HT-29 (cell line): ENCODE measurements around the gene ATG9B. TPM values are rescaled to one million over a fixed set of nuclear protein-coding genes. Genes with fewer than 3 reads are reported as not detected.

Source experiments
- DNase-seq: peaks from one replicate; pipeline ENCODE4 v3.0.0-alpha.2; 2015; ENCODE audit warnings: low spot score
- total RNA-seq: library from RNA; depleted of rRNA; stranded (reverse); fragments of >200 nt; shearing (Covaris generic); gene quantifications from 2 replicates; pipeline ENCODE4 v1.2.3, GENCODE V29; 2014; rRNA removed

Gene ATG9B, protein sequence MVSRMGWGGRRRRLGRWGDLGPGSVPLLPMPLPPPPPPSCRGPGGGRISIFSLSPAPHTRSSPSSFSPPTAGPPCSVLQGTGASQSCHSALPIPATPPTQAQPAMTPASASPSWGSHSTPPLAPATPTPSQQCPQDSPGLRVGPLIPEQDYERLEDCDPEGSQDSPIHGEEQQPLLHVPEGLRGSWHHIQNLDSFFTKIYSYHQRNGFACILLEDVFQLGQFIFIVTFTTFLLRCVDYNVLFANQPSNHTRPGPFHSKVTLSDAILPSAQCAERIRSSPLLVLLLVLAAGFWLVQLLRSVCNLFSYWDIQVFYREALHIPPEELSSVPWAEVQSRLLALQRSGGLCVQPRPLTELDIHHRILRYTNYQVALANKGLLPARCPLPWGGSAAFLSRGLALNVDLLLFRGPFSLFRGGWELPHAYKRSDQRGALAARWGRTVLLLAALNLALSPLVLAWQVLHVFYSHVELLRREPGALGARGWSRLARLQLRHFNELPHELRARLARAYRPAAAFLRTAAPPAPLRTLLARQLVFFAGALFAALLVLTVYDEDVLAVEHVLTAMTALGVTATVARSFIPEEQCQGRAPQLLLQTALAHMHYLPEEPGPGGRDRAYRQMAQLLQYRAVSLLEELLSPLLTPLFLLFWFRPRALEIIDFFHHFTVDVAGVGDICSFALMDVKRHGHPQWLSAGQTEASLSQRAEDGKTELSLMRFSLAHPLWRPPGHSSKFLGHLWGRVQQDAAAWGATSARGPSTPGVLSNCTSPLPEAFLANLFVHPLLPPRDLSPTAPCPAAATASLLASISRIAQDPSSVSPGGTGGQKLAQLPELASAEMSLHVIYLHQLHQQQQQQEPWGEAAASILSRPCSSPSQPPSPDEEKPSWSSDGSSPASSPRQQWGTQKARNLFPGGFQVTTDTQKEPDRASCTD
- total RNA-seq, result 0.47 and 1.0 TPM in 2 replicates

DNA sequence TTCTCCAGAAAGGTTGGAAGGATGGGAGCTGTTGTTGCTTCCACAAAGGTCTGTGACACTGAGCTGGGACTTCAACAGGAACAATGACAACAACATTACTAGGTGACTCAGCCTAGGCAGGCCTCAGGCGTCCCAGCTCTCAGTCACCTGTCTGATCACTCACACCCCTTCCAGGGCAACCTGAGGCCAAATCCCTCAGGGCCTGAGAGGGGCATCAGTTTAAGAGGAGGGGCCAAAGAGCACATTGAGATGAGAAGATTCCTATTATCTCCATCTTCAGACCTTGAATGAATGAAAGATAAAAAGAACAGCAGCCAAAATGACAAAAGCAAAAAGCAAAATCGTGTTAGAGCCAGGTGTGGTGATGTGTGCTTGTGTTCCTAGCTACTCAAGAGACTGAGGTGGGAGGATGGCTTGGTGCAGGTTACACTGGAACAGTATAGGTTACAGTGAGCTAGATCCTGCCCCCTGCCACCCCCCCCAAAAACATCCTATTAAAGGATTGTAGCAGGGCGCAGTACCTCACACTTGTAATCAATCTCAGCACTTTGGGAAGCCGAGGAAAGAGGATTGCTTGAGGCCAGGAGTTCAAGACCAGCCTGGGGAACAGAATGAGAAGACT lies at the start of gene ATG9B:
ATG9B (minus strand) TSS at position 60 of the 622 bp plus-strand sequence. CDS start 71 bp downstream, outside the sequence.
- peak; percentile 41 for DNase-seq

DNA sequence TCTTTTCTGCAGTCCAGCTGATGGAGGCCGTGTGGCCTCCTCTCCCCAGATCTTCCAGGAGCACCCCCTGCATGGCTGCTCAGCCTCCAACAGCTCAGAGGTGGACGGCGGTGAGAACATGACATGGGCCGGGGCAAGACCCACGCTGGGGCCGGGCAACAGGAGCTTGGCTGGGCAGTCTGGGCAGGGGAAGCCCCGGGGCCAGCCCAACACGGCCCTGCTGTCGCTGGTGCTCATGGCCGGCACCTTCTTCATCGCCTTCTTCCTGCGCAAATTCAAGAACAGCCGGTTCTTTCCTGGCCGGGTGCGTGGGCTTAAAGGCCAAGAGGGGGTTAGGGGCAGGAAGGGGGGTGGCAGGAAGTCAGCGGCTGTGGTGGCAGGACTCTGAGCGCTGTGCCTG lies 49.7 kb upstream of the ATG9B start:
- no peak for DNase-seq

- DNase-seq, result no peak
Measured at GRCh38 chr7:151071032-151071866, 47.0 kb upstream of the ATG9B start.

- DNase-seq, result no peak
Measured at GRCh38 chr7:151070574-151070960, 46.3 kb upstream of the ATG9B start.

DNA sequence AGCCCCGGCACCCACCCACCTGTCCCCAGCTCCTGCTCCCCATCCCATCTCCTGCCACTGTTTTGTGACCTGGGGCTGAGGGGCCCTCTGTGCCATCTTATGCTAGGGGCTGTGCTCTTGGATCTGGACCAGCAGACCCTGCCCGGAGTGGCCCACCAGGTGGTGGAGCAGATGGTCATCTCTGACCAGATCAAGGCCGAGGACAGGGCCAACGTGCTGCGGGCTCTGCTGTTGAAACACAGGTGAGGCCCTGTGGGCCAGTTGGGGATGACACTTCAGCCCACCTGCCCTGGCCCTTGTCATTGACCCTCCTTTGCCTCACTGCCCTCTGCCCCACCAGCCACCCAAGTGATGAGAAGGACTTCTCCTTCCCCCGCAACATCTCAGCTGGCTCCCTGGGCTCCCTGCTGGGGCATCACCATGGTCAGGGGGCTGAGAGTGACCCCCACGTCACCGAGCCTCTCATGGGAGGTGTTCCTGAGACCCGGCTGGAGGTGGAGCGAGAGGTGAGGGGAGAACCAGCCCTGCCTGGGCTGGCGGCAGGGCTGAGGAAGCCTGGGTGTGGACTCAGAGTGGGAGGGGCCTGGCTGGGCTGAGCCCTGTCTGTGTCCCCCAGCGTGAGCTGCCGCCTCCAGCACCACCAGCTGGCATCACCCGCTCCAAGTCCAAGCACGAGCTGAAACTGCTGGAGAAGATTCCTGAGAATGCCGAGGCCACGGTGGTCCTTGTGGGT lies 45.7 kb upstream of the ATG9B start:
- no peak for DNase-seq

- DNase-seq, result no peak
Measured at GRCh38 chr7:151068069-151068773, 43.9 kb upstream of the ATG9B start.

- DNase-seq, result no peak
Measured at GRCh38 chr7:151066273-151066974, 42.1 kb upstream of the ATG9B start.

DNA sequence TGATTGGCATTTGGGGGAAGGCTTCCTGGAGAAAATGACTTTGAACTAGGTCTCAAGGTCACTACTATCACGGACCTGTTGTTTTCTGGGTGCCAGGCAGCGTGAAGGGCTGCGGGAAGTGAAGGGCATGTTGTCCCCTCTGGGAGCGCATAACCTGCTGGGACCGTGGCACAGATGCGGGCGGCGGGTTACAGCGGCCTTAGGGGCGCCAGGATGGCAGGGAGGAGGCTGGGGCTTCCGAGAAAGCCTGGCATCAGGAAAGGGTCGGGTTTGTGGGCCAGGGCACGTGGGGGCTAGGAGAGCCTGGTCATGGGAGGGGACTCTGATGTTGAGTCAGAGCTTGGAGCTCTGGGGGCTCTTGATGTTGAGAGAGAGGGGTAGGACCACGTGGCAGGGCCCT lies 41.2 kb upstream of the ATG9B start:
- no peak for DNase-seq

GRCh38 chr7:151064993-151065392 lies 40.7 kb upstream of the ATG9B start:
- DNase-seq, result no peak

GRCh38 chr7:151064454-151064853 lies 40.2 kb upstream of the ATG9B start:
- DNase-seq, result no peak

DNA sequence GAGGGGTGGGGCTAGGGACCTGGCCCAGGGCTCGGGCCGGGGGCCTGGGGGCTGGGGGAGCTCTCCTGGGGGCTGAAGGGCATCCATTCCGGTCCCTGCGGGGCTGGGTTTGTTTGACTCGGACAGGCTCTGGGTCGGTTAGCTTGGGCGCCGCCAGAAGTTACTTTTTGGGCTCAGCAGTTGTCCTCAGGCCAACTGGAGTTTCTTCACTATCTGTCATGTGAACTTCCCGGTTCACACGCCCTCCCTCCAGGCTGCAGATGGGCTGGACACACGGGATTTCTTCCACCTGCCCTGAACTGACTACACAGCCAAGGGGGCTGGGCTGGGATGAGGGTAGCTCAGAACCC lies 38.9 kb upstream of the ATG9B start:
- DNase-seq, result peak; percentile 59

DNA sequence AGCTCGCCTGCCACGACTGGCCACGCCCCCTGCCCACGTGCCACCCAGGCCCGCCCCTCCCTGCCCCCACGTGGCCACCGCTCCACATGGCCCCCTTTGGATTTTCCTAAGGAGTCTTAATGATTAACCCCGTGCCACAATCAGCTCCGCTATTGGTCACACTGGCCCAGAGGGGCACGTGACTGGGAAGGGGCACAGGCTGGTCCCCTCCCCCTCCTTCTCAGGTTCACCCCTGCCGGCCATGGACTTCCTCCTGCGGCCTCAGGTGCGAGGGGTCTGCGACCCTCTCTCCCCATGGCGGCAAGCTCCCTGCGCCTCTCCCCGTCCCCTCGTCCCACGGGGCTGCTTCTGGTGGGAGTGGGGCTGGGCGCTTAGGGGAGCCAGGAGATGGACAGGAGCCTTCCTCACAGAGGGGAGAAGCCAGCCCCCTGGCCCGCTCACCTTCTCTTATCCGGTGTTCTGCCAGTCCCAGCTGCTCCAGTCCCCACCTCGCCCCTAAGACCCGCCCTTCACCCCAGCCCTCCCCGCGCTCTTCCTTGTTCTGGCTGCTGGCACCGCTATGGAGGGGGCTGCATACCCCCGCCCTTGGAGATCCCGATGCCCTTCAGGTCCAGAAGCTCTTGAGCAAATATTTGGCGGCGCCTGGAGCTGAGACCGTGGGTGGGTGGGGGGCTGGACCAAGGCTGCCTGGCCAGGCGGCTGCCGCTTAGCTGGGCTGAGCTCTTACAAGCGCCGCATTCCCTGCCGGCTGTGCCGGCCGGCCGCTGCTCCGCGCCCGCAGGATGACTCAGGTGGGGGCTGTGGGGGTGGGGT lies 38.3 kb upstream of the ATG9B start:
- DNase-seq, result peak; percentile 98

GRCh38 chr7:151062111-151062398 lies 37.8 kb upstream of the ATG9B start:
- DNase-seq, result no peak

DNA sequence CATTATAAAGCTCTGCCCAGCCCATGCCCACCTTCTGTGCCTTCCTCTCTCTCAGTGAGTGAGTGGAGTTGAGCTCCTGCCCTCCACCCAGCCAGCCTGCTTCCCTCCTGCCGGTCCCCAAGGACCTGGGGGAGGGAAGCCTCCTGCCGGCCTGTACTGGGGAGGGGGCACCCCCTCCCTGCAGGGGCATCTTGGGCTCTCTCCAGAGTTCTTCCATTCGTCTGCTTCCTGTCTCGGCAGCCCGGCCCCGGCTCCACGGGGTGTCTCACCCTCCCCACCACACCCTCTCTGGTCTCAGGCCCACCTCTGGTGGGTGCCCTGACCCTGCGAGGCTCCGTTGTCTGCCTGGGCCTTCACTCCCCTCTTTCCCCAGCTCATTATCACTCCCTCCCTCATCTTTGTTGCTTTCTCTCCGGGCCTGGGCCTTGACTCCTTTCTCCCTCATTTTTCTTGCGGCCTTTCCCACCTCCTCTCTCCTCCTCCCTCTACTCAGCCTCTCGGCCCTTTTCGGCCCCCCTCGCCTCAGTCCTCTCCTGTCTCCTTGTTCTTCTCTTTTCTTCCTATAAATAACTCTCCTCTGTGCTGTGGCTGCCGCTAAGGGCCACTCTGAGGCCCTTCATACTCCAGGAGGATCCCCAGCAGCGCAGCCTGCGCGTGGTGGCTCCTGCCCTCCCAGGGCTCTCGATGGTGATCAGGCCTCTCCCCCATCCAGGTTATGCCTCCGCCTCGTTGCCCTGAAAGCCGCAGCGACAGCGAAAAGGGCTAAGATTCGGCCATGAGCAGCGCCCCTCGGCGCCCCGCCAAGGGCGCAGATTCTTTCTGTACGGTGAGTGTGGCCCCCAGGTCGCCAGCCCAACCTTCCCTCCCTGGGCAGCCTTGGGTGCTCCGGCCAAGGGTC lies 37.2 kb upstream of the ATG9B start:
- DNase-seq, result no peak

DNA sequence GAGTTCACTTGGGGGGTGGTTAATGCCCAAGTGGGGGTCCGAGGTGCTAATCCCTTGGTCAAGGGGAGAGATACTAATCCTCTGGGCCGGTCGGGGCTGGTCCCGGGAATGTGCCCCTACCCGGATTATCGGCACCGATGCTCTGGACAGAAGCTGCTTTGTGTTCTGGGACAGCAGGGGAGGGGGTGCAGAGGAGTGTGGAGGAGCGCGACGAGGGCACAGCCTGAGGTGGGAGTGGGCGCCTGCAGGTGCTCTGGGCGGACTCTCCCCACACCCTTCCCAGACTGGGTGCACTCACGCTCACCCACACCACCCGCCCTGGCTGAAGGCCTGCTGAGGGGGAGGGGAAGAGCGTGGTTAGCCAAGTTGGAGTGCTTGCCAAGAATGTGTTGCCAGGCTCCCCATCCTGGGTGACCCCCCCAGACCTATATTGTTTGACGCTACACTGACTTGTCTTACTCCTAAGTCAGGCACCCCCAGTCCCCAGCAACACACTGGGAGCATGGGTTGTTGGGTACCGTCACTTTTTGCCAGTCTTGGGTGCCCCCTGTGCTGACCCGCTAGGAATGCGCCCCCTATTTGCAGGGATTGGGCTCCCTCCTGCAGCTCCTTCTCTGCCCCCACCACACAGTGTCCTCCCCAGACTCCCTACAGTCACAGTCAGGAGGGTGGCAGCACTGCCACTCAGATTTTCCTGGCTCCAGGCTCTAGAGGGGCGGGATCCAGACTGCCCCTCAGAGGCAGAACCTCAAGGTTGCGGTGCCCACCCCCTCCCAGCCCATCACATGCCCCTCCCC lies 36.3 kb upstream of the ATG9B start:
- peak; percentile 89 for DNase-seq

DNA sequence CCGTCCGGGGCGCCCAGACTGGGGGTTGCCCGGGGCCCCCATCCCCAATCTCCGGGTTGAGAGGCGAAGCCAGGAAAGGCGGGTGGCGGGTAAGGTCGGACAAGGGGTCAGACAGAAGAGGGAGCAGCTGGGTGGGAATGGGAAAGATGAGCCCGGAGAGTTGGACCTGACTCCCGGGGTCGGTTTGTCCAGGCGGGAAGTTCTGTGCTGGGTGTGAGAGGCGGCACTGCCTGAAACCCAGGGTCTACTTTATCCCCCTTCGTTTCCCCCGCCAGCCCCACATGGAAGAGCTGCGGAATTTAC lies 35.8 kb upstream of the ATG9B start:
- no peak for DNase-seq
